GM19351 (cell line): ENCODE measurements around the gene SHANK1.

Experiments used
- ATAC-seq: cut with Tn5 transposase; IDR thresholded peaks from one replicate; pipeline ENCODE4 v1.9.1; 2021; ENCODE audit warnings: mild to moderate bottlenecking, moderate library complexity; ENCODE audit not compliant: unreplicated experiment

Gene SHANK1

DNA sequence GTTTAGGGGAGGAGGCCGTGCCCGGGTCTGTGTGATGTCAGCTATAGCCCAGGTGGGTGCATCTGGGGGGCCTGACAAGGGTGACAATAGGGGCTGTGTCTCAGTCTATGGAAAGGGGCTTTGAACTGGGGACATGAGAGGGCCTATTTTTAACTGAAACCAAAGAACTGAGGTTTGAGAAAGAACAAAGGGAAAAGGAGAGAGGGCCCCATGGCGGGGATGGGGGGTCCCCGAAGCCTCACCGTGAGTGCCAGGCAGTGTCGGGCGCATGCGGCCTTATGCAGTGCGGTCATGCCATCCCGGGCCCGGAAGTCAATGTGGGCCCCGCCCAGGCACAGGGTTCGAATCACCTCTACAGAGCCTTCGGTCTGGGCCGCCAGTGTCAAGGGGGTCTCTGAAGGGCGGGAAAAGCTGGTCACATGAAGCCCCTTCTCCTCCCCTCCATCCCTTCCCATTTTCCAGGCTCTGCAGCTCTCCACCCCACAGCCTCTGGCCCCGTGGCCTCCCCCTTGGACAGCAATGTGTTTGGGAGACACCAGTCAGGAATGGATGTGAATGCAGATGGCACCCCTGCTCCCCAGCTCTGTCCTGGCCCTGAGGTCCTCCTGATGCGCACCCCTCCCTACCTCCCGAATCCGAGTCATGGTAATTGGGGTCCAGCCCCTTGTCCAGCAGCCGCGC, 5.9 kb downstream of the SHANK1 start:
- no peak for ATAC-seq

DNA sequence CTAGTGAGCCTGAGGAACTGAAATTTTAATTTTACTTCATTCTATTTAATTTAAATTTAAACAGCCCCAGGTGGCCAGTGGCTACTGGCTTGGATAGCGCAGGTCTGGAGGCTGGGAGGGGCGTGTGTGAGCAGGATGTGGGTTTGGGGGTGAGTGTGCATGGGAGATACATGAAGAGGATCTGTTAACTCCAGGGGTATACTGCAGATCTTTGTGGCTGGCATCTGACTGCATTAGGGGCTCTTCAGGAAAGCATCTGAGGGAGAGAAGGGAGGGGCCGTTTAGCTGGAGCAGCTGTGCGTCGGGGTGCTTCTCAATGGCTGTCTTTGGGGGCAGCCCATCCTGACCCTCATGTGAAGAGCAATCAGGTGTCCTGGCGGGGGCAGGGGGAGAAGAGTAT, 6.8 kb downstream of the SHANK1 start:
- ATAC-seq: no peak

DNA sequence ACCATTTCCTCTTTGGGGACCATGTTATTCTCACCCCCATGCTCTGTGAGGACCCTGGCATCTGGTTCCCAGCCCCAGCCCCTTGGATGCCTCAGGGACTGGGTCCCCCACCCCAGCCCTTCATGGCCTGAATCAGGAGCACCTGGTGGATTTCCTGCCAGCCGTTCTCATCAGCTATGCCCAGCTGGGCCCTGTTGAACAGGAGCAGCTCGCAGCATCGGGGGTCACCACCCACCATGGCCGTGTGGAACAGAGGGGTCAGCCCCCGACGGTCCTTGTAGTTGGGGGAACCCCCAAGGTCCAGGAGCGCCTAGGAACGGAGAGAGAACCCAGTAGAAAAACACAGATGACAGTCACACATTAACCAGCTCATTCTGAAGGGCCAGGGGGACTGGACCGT, 7.8 kb downstream of the SHANK1 start:
- no peak for ATAC-seq

DNA sequence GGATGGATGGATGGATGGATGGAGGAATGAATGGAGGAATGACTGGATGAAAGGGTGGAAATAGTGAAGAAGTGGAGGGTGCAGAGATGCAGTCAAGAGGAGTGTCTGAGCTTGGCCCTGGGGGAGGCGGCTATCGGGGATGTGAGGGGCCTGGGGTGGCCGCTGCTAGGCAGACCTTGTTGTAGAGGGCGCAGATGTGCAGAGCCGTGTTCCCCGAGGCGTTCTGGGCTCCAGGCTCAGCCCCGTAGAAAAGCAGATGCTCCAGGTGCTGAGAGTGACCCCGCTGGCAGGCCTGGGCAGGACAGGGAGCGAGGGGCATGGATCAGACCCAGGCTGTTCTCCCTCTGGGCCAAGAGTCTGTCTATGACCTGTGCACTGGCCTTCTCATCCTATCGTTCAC, 8.4 kb downstream of the SHANK1 start:
- ATAC-seq: no peak

DNA sequence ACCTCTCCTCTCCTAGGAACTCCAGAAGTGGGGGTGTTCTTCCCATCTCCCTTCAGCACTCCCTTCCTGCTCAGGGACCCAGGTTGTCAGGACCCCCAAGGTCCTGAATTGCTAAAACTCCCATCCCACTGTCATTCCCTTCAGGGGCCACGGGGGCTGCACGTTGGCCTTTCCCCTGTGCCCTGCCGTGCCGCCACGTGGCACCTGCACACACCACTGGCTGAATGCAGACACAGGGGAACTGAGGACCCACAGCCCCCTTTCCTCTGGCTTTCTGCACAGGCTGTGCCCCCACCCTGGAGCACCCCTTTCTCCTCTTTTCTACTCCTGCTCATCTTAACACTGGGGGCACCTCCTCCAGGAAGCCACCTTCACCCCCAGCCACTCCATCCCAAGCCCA, 9.0 kb downstream of the SHANK1 start:
- no peak for ATAC-seq

DNA sequence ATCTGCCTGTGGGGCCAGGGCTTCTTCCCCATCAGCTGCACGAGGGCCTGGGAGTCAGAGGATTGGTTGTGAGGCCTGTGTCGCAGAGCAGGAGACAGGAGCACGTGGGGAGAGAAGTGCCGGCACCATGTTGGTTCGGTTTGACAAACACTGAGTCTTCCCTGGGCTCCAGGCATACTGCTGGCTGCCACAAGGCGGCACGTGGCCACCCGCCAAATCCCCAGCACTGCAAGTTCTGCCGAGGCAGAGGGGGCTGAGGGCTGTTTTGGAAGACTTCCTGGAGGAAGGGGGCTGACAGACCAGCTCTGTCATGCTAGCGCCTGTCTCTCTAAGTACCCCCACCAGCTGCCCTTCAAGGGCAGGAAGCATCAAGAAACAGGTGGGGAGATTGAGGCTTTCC, 9.5 kb downstream of the SHANK1 start:
- no peak for ATAC-seq

DNA sequence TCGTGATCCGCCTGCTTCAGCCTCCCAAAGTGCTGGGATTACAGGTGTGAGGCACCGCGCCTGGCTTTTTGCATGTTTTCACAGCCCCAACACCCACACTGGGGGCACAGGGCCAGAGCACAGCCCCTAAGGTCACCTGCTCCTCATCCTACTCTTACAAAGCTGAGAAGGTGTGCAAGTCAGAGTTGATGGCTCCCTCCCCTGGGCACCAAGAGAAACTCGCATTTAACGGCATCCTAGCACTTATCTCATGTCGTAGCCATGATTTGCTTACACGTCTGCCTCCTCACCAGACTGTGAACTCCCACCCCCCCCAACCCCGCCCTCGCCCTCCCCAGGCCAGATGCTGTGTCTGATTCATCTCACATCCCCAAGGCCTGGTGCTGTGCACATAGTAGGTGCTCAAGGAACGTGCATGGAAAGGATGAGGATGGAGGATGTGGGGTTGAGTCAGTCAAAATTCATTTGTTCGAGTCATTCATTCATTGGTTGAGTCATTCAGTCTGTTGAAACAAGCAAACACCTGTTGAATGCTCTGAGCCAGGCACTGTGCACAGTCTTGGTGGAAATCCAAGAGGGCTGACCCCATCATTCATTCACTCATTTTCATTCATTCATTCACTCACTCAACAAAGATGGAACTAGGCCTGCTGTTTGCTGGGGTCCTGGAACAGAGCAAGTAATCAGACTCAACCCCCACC, 11.3 kb downstream of the SHANK1 start:
- no peak for ATAC-seq

DNA sequence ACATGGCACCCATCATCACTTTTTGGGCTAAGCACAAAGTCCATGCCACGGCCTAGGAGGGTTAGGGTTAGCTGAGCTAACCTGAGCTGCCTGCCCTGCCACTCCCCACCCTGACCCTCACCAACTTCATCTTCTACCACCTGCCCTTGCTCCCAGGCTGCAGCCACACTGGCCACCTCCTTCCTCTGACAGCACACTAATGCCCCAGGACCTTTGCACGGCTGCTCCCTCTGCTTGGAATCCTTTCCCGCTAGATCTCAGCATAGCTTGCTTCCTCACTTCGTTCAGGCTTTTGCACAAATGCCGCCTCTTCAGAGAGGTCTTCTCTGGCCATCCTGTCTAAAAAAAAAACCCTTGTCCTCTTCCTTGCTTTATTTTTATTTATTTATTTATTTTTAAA, 13.2 kb downstream of the SHANK1 start:
- no peak for ATAC-seq

DNA sequence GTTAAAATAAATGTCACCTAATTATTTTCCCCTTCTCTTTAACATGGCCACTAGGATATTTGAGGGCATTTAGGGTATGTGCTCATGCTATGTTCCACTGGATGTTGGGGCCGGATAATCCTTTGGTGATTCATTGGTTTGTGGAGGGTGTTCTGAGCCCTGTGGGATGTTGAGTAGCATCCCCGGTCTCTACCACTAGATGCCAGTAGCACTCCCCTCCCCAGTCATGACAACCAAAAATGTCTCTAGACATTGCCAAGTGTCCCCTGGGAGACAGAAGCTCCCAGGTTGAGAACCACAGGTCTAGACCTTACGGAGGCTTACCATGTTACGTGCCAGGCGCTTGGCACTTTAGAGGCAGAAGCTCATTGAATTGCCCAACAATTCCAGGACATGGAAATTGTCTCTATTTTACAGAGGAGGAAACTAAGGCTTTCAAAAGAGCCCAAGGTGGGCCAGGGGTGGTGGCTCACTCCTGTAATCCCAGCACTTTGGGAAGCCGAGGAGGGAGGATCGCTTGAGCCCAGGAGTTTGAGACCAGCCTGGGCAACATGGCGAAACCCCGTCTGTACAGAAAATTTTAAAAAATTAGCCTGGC, 14.1 kb downstream of the SHANK1 start:
- no peak for ATAC-seq

DNA sequence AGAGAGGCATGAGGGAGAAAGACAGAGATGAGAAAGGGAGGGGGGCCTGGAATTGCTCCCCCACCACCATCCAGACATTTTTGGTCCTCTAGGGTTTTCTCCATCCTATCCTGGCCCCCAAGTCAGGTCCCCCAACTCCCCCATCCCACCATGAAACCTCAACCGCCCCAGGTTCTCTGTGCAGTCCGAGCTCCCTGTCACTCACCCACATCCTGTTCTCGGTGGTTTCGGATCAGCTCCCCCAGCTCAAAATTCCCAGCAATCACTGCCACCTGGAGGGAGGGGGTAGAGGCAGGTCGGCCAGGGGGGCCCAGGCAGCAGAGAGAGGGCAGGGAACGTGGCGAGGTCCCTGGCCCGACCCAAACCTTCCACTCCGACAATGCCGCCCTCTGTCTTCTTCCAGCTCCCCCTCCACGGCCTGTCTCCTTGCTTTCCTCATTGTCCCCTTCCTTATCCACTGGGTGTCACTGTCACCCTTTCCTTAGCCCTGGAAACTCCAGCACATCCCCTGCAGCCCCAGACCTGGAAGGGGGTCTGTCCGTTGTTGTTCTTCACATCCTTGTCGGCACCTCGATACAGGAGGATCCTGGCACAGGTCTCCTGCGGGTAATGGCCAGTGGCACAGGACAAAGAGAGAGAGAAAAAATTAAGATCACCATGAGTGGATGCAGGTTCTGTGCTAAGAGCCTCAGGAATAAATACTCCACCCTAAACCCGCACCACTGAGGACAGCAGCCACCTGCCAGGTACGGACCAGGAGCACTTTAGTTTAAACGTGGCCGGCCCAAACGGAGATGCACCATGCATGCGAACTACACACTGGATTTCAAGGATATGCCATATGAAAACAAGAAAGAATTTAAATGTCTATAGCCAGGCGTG, 15.4 kb downstream of the SHANK1 start:
- no peak for ATAC-seq

DNA sequence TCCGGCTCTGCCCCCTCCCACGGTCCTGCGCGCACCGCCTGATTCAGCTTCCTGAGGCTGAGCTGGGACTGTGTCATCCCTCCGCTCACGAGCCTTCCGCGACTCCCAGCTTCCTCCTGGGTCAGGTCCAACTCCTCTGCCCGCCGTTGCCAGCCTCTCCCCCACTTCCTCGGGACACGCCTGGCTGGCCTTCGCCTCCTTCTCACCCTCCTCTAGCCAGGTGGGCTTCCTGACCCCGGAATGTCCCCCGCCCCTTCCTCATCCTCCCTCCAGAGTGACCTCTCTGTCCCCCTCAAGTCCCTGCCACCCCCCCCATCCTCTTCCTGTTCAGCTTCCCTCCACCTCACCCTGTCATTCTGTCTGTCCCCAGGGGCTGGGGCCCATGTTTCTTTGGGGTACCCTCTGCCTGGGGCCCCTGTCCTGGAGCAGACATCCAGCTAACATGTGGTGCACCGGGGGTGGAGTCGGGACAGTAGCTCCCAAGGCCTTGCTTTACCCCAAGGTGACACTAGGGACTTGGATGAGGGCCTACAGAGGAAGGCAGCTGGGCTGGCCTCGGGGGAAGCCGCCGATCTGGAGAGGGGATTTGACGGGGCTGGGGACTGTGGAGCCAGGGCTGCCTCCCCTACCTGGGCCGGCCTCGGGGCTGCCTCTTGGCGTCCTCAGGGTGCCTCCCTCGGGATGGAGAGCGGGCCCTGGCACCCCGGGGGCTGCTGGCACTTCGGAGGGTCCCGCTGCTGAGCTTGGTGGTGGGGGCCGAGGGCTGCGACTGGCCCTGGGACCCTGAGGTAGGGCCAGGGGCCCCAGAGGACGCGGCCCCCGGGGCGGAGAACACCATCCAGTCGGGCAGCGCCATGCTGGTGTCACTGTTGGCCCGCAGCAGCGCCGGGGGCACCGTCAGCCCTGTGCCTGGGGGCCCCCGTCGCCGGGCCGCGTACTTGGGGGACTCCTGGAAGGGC, 16.5 kb downstream of the SHANK1 start:
- ATAC-seq: no peak

DNA sequence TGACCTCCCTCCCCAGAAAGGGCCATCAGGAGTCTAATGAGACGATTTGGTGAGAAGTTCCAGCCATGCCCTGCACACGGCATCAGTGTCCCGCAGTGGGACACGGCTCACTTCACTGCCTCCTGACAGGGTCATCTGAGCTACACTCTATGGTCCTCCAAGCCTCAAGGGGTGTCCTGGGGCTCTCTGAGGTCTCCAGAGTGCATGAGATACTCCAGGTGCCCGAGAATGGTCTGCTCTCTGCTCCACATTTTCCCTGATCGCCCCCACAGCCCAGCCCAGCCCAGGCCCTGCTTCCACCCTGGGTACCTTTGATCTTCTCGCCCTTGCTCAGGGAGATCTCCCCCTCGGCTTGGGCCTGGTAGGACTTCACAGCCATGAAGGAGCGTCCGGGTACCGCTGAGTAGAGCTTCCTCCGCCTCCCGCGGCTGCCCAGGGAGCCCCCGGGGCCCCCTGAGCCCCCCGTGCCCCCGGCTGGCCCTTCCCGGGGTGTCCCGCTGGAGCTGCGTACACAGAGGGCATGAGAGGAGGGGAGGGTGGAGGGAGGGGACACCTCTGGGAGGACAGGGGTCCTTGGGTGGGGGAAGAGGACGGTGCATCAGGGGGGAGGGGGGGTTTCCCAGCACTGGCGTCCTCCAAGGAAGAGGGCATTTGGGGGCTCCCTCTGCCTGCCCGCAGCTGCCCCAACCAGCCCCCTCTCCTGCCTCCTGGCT, 17.3 kb downstream of the SHANK1 start:
- no peak for ATAC-seq

DNA sequence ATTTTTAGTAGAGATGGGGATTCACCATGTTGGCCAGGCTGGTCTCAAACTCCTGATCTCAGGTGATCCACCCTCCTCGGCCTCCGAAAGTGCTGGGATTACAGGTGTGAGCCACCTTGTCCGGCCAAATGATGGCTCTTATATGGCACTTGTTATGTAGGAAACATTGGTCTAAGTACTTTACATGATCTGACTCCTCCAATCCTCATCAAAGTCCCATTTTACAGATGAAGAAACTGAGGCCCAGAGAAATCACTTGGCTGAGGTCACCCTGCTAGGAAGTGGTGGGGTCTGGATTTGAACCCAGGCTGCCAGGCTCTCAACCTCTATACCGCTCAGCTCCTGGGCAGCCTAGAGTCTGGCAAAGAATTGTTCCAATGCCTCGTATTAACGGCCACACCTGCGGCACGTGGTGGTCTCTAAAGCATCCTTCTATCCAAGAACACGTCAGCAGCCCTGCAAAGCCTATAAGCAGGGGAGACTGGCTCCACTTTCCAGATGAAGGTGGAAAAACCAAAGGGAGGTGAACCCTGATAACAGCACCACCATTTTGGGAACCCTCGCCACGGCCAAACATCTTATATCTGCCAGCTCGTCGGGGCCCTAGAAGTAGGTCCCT, 18.1 kb downstream of the SHANK1 start:
- ATAC-seq: no peak

DNA sequence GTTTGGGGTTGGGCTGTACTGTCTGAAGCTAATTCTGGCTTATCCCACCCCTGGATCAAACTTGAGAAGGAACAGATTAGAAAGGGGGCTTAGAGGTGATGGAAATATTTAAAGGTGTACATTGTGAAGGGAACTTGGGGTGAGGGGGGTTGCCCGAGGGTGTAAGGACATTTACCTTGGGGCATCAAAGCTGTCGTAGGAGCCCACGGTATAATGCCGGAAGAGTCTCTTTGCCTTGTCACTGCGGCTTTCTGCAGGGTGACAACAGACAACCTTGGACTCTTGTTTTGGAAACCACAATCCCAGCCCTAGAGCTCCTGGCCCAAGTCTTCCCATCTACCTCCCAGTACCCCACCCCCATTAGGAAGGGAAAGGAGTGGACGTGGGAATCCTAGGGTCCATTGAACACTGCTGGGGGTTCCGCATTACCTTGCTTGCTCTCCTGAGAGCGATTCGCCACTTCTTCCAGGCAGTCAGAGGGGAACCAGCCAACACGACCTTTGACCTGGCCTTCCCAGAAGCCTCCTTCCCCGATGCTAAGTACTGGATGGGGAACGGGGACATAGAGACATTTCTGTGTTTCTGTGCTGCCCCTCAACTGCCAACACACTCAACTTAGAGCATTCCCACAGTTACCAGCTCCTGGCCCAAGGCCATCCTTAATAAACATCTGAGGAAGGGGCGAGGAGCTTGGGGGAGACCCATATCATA, 22.0 kb downstream of the SHANK1 start:
- no peak for ATAC-seq

DNA sequence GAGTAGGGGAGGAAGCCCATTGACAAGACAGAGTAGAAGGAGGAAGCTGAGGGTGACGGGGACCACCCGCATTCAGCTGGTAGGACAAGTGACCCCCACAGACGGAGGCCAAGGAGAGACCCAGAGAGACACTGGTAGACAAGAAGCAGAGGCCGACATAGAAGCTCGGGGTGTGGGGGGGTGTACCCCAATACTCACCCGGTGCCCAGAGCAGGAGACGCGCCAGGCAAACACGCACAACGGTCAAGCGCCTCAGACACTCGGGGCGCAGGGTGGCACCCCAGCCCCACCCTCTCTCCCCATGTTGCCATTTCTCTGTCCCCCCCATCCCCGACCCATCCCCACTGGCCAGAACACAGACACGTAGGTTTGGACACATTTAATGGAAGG, 23.5 kb downstream of the SHANK1 start:
- no peak for ATAC-seq

DNA sequence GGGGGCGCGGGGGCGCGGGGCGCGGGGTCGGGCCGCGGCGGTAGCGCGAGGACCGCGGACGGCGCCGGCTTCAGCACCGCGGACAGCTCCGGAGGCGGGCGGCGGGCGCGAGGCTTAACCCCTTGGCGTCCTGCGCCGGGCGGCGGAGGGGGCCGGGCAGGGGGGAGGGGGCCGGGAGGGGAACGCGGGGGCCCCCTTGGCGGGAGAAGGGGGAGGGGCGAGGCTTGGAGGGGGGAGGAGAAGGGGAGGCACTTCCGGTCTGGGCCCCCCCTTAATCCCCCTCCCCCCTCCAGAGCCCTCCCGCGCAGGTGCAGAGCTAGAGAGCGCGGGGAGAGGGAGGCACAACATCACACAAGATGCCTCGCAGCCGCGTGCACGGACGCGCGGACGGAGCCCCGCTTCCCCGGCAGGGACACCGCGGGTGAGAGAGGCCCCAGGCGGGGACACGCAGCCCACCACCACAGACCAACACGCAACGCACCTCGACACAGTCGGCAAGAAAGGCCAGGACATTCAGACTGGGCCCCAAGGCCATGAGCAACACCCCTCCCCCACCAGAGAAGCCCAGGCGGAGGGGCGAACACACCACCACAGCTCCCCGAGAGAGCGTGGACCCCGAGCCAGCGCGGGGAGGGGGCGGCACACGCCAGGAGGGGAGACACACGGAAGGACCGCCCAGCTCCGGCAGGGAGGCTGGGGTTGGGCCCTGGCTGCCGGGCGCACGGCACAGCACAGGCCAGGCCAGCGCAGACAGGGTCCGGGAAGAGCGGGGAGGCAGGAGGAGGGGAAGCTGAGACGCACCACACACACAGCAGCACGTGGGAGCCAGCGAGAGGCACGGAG, 24.1 kb downstream of the SHANK1 start:
- no peak for ATAC-seq

DNA sequence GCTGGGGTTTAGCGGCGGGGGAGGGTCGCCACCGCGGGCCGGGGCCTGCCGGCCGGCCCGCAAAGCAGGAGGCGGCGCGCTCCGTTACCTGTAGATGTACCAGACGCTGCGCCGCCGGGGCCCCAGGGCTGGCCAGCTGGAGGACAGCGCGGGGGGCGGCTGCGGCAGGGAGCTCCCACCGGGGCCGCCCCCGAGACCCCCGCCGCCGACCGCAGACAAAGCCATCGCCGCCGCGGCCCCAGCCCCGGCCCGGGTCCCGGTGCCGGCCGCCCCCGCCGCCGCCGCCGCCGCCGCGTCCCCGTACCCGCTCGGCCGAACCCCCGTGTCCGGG, 24.8 kb downstream of the SHANK1 start:
- ATAC-seq: no peak
